Activated T-cell treated with anti-CD3 and anti-CD28 coated beads, Interleukin-2, amount 50 U/mL, for 1 hour (primary cell): ENCODE data around the gene TRAPPC6A.

Source experiments
- DNase-seq: peaks from one replicate; pipeline ENCODE4 v3.0.0-alpha.2; 2020

TRAPPC6A gene

DNA sequence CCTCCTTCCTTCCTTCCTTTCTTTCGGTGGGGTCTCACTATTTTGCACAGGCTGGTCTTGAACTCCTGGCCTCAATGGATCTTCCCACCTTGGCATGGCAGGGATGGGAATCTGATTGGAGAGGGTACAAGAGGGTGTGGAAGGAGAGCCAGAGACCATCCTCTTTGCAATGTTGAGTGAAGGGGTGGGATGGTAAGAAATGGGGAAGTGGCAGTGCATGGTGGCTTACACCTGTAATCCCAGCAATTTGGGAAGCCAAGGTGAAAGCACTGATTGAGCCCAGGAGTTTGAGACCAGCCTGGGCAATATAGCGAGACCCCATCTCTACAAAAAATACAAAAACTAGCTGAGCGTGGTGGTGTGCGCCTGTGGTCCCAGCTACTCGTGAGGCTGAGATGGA is 6.1 kb upstream of the TRAPPC6A start:
- DNase-seq = no peak

- DNase-seq = no peak
Observed at GRCh38 chr19:45182758-45183157, 4.7 kb upstream of the TRAPPC6A start.

DNA sequence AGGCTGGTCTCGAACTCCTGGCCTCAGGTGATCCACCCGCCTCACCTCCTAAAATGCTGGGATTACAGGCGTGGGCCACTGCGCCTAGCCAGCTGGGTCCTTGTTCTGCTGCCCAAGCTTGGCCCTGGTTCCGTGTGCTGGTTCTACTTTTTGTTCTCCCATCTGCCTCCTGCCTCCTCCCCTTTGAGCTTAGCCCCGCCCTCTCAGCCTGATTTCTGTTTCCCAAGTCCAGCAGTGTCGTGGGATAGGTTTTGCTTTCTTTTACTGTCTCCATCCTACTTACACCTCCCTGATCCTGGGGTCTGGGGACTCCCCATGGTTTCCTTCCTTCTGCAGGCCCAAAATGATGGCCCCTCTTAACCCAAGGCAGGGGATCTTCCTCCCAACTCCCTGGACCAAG is 2.9 kb upstream of the TRAPPC6A start:
- DNase-seq = no peak

DNA sequence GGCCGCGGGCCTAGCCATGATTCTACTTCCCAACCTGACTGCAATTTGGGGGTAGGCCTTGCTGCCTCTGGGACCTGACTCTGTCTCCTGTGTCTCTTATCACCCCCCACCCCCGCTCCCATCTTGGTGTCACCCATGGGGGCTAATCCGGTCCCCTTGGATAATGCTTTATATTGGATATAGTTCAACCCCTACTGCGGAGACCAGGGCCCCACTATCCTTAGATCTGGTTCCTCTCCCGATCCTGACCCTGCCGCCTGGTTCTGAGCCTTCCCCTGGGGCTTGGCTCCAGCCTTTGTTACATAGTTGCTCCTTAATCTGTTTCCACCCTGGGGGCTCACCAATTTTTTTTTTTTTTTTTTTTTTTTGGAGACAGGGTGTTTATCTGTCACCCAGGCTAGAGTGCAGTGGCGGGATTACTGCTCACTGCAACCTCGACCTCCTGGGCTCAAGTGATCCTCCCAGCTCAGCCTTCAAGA is 1.9 kb upstream of the TRAPPC6A start:
- DNase-seq = no peak

- DNase-seq = peak; percentile 50
Observed at GRCh38 chr19:45179072-45179891, 1.2 kb upstream of the TRAPPC6A start.

GRCh38 chr19:45178262-45179071 is 430 bp upstream of the TRAPPC6A start, which contains the start of gene BLOC1S3:
Gene BLOC1S3 (plus strand): TSS chr19:45178784. CDS start chr19:45179297, 513 bp downstream.
- peak; percentile 99 for DNase-seq

- no peak for DNase-seq
Observed at GRCh38 chr19:45175515-45176345, 2.3 kb downstream of the TRAPPC6A start.

DNA sequence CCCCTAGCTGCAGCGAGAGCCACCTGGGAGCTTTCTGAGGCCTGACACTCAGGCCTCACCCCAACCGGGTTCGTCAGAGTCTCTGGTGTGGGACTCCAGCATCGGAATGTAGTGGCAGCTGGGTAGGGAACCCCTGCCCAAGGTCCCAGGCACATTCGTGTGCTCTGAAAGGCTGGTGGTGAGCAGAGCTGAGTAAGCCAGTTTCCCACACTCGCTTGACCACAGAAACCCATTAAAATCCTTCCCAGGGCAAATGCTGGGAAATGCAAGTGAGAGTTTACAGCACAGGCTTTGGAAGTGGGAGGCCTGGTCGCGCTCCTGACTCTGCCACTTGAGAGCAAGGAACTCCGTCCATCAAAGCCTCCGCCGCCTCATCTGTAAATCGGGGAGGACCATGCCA is 4.2 kb downstream of the TRAPPC6A start:
- DNase-seq = no peak

- DNase-seq = no peak
Observed at GRCh38 chr19:45172611-45173208, 5.3 kb downstream of the TRAPPC6A start.

GRCh38 chr19:45172173-45172572 is 5.9 kb downstream of the TRAPPC6A start:
- peak; percentile 36 for DNase-seq

GRCh38 chr19:45171211-45171623 is 6.8 kb downstream of the TRAPPC6A start:
- DNase-seq = peak; percentile 55

DNA sequence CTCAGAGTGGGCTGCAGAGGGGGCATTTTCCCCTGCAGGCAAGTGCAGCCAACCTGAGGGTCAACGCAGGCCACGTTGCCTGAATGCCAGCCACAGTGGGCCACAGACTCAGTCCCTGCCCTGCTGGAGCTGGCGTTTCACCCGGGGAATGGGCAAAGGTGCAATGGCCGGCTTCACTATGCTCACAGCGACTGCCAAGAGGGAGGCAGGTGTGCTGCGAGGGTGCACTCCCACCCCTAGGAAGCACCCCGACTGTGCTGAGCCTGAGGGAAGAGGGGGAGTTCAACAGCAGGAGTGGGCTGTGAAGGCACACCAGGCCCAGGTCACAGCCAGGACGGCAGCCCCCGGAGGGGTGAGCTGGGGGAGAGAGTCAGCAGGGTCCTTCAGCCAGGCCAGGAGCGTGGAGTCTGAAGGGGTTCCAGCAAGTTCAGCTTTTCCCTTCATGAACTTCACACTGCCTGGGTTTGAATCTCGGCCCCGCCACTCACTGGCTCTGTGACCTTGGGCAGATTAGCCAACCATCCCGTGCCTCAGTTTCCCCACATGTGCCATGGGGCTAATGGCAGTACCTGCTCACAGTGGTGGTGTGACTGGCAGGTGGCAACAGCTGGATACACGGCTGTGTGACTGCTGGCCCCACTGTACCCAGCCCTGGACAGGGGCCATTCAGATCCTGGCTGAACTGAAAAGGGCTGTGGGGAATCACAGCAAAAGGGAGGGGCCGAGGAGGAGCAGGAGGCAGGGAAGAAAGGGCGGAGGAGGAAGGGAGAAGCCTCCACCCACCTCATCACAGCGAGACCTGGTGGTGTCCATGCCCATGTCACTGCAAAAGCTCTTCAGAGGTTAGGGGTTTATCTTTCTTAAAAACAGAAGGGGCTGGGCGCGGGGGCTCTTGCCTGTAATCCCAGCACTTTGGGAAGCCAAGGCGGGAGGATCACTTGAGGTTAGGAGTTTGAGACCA is 7.6 kb downstream of the TRAPPC6A start:
- no peak for DNase-seq

GRCh38 chr19:45169602-45170001 is 8.4 kb downstream of the TRAPPC6A start:
- DNase-seq = no peak

- no peak for DNase-seq
Observed at GRCh38 chr19:45168767-45169351, 9.2 kb downstream of the TRAPPC6A start.

GRCh38 chr19:45166723-45167252 is 11.2 kb downstream of the TRAPPC6A start:
- no peak for DNase-seq

- DNase-seq = peak; percentile 42
Observed at GRCh38 chr19:45164577-45165335, 13.3 kb downstream of the TRAPPC6A start.

DNA sequence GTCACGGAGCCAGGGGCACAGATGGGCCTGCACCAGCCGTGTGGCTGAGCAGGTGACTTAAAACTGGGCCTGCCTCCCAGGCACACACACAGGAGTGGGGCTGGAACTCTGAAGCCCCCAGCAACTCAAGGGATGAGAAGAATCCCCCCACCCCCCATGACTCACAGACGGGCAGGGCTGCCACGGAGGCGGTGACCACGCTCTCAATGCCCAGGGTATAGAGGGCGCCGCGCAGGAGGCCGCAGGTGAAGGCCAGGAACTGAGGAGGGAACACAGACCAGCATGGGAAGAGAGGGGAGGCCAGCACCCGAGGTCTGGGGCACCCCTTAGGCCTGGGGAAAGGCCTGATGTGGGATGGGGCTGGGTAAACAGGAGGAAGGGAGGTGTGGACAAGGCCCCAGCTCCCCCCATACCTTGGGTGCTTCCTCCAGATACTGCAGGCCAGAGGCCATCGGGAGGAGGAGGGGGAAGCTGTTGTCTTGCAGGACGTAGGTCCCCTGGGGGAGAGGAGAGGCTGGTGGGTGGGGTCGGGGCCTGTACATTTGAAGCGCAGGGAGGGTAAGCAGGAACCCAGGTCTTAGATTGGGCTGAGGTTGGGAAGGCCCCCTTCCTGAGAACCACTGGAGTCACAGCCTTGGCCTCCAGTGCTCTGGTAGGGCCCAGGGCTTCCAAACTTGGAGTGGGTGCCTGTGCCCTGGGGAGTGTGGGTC is 14.1 kb downstream of the TRAPPC6A start:
- no peak for DNase-seq

DNA sequence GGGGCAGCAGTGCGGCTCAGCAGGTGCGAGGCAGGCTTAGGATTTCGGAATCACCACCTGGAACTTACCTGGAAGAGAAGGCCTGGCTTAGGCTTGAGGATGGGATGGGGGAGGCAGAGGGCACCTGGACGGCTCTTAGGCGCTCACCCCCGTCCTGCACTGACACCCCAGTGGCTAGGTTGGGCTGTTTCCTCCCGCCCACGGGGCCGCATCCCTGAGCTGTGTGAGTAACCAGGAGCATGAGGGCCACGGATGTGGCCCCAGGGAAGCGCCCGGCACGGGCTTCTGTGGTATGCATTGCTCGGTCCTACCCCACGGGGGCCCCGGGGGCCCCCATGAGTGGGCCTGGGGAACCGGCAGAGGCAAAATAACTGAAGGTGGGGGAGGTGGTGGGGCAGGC is 14.9 kb downstream of the TRAPPC6A start:
- DNase-seq = no peak

DNA sequence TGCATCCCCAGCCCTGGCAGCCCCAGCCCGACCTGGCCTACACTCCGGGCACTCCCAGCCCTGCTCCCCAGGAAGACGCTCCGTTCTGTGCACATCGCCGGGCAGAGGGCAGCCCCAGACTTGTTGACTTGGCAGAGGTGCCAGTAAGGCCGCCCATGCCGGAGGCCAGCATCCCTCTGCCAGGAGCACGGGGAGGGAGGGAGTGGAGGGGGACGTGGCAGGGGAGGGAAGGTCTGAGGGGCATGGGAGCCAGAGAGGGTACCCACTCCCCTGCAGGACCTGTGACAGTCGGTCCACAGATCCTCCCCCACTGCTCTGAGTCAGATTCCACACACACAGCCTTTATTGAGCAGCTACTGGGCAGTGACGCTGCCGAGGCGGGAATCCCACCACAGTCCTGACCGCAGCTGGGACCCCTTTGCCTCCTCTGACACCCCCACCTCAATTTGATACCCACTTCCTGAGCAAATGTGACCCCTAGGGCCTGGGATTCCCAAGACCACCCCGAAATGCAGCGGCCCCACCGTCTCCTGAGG is 15.4 kb downstream of the TRAPPC6A start:
- DNase-seq = no peak
